ENCODE results near the gene CAMKV. TPM values are rescaled to one million over a fixed set of nuclear protein-coding genes. Genes with fewer than 3 reads are reported as not detected.
A peak's percentile ranks its signal among the peaks of the same experiment; 100 is the strongest.

The CAMKV gene
- total RNA-seq, 4 donors from 2014 or later: not detected

- Histone ChIP-seq H3K4me3 (replicated peaks in 1 of 3) (peak within 1 kb of the TSS in 1 of 3 donors; percentile 41), H3K9me3 (no peaks in the 10 kb centered on the region), H3K27ac (peak within 1 kb of the TSS; percentile 19 to 63 (median 48)), H3K4me1 (peaks cover 3 to 15% of the 10 kb centered on the region in 2 donors), H3K27me3 (no peaks in the 10 kb centered on the region), H3K36me3 (no peaks in the 10 kb centered on the region)
- WGBS, 2 donors: 3 to 8% methylated on average over 20 to 46 of the region's 52 CpGs
- intact Hi-C loops (cut with DNase I): no loop called here
- TF ChIP-seq POLR2A (IDR thresholded peaks at IDR 0.05): peak in 1 of 2 donors; percentile 54
- TF ChIP-seq CTCF (IDR thresholded peaks at IDR 0.05): no peak
- peak; percentile 95 for DNase-seq
Measured at GRCh38 chr3:49856181-49857005, 13.3 kb downstream of the CAMKV start, which contains the start of gene TRAIP. TSS of gene TRAIP (minus strand) at chr3:49856564. CDS start at chr3:49856453, 111 bp downstream.

GRCh38 chr3:49855662-49856061 is 14.0 kb downstream of the CAMKV start:
- no peak for TF ChIP-seq POLR2A (IDR thresholded peaks at IDR 0.05)
- TF ChIP-seq CTCF (IDR thresholded peaks at IDR 0.05): no peak
- H3K36me3 ChIP-seq: no peaks in the 10 kb centered on the region
- intact Hi-C loops (cut with DNase I): no loop called here
- no peaks in the 10 kb centered on the region for H3K9me3 ChIP-seq
- no peak overlapping the region for H3K27ac ChIP-seq
- 48 to 62% methylated on average over 5 of the region's 5 CpGs for WGBS, 2 donors
- H3K4me1 ChIP-seq: peaks cover 3 to 15% of the 10 kb centered on the region in 2 donors
- H3K4me3 ChIP-seq (replicated peaks in 1 of 3): peak overlapping the region in 1 of 3 donors; percentile 41
- DNase-seq: no peak
- H3K27me3 ChIP-seq: no peaks in the 10 kb centered on the region

GRCh38 chr3:49845694-49846093 is 24.0 kb downstream of the CAMKV start:
- TF ChIP-seq CTCF (IDR thresholded peaks at IDR 0.05) (no peak), POLR2A (IDR thresholded peaks at IDR 0.05) (no peak)
- Histone ChIP-seq H3K9me3 (no peaks in the 10 kb centered on the region), H3K27me3 (no peaks in the 10 kb centered on the region), H3K36me3 (no peaks in the 10 kb centered on the region), H3K4me1 (peaks cover 6 to 9% of the 10 kb centered on the region in 2 donors), H3K4me3 (replicated peaks in 1 of 3) (no peak overlapping the region), H3K27ac (no peak overlapping the region)
- WGBS, 2 donors: 94% methylated on average over 2 to 3 of the region's 3 CpGs
- intact Hi-C loops (cut with DNase I): no loop called here
- DNase-seq: no peak

- Histone ChIP-seq H3K4me3 (replicated peaks in 1 of 3) (no peak overlapping the region), H3K9me3 (no peaks in the 10 kb centered on the region), H3K27me3 (no peaks in the 10 kb centered on the region), H3K36me3 (no peaks in the 10 kb centered on the region), H3K4me1 (peaks cover 6 to 10% of the 10 kb centered on the region in 2 donors), H3K27ac (no peak overlapping the region)
- no peak for DNase-seq
- intact Hi-C loops (cut with DNase I): loop anchor here (5.0 kb wide), 1 partner anchor 137 kb away; no protein-coding TSS in a partner anchor
- no peak for TF ChIP-seq POLR2A (IDR thresholded peaks at IDR 0.05)
- TF ChIP-seq CTCF (IDR thresholded peaks at IDR 0.05): no peak
- 82 to 90% methylated on average over 5 of the region's 5 CpGs for WGBS, 2 donors
Measured at GRCh38 chr3:49844464-49845183, 25.1 kb downstream of the CAMKV start.

All from thyroid gland (tissue), 4 donors.